ENCODE results near the gene HS6ST3. TPM values are rescaled to one million over a fixed set of nuclear protein-coding genes. Genes with fewer than 3 reads are reported as not detected.
"Not testable (repeated sequence)": the region's sequence is repeated elsewhere in the genome, so short reads cannot be mapped to it uniquely, and the experiment has no call there.

The HS6ST3 gene
- total RNA-seq, 1 experiment from 2014 or later: 1.6 TPM

- peak; percentile 37 for DNase-seq (ENCODE audit: low read depth)
Observed at GRCh38 chr13:96091164-96092117, 1.5 kb downstream of the HS6ST3 start.

- no peak for DNase-seq (ENCODE audit: low read depth)
Observed at GRCh38 chr13:96093296-96094006, 3.5 kb downstream of the HS6ST3 start.

GRCh38 chr13:96100457-96101220 is 10.7 kb downstream of the HS6ST3 start:
- no peak for DNase-seq (ENCODE audit: low read depth)

GRCh38 chr13:96104516-96104915 is 14.6 kb downstream of the HS6ST3 start:
- DNase-seq (ENCODE audit: low read depth): no peak

DNA sequence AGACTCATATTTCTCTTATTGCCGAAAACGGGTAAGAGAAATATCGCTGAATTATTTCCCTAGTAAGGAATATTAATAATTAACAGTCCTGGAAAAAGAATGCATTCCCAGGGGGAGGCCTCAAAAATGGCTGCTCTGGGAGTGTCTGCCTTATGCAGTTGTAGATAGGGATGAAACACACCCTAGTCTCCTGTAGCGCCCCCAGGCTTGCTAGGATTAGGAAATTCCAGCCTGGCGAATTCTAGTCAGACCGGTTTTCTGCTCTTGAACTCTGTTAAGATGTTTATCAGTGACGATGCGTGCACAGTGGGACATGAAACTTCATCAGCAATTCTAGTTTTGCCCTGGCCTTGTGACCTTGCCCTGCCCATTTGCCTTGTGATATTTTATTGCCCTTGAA is 18.2 kb downstream of the HS6ST3 start:
- not testable (repeated sequence) for DNase-seq (ENCODE audit: low read depth)

DNA sequence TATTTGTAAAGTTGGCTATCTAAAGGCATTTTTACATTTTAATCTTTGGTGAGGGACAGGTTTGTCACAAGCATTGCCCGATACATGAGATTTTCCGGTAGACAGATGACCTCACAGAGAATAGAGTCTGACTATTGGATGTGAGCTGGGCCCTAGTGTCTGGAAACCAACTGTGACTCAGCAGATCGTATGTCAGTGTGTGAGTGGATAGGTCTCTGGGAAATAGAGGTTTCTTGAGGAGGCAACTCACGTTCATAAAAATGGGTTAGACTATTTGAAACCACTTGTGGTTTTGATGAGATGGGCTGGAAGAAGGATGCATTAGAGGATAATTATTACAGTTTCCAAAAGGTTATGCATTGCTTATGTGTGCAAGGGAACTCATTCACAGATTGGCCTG is 19.2 kb downstream of the HS6ST3 start:
- DNase-seq (ENCODE audit: low read depth): no peak

DNA sequence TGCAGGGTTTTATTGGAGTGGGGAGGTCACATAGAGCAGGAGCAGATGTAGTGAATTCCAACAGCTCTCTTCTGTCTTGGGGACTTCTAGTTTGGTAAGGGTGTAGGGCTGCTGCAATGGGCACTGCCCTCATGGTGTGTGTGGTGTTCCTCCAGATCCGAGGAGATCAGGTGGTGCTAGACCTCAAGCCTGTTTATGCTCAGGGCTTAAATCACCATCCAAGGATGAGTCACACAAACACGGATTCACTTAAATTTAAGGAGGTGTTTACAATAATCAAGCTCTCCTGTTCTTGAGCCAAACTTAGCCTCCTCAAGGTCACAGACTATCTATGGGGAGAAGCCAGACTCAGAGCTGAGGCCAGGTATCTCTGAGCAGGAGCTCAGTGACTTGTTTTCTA is 23.0 kb downstream of the HS6ST3 start:
- DNase-seq (ENCODE audit: low read depth): no peak

DNA sequence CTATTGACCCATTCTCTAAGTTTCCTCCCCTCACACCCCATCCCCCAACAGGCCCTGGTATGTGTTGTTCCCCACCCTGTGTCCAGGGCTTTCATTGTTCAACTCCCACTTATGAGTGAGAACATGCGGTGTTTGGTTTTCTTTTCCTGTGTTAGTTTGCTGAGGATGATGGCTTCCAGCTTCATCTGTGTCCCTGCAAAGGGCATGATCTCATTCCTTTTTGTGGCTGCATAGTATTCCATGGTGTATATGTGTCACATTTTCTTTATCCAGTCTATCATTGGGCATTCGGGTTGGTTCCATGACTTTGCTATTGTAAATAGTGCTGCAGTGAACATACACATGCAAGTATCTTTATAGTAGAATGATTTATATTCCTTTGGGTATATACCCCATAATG is 25.5 kb downstream of the HS6ST3 start:
- not testable (repeated sequence) for DNase-seq (ENCODE audit: low read depth)

DNA sequence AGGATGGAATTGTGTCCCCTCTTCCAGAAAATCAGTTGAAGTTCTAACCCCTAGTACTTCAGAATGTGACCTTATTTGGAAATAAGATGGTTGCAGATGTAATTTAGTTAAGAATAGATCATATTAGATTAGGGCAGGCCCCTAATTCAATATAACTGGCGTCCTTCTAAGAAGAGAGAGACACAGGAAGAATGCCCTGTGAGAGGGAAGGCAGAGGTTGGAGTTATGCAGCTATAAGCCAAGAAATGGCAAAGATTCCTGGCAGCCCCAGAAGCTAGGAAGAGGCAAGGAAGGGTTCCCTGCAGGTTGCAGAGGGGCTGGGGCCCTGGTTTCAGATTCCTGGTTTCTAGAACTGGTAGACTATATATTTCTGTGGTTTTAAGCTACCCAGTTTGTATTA is 30.0 kb downstream of the HS6ST3 start:
- no peak for DNase-seq (ENCODE audit: low read depth)

GRCh38 chr13:96130818-96131340 is 41.0 kb downstream of the HS6ST3 start:
- no peak for DNase-seq (ENCODE audit: low read depth)

GRCh38 chr13:96141032-96141431 is 51.1 kb downstream of the HS6ST3 start:
- peak; percentile 5 for DNase-seq (ENCODE audit: low read depth)

- DNase-seq (ENCODE audit: low read depth): no peak
Observed at GRCh38 chr13:96159725-96160124, 69.8 kb downstream of the HS6ST3 start.

GRCh38 chr13:96161141-96161540 is 71.2 kb downstream of the HS6ST3 start:
- DNase-seq (ENCODE audit: low read depth): no peak

DNA sequence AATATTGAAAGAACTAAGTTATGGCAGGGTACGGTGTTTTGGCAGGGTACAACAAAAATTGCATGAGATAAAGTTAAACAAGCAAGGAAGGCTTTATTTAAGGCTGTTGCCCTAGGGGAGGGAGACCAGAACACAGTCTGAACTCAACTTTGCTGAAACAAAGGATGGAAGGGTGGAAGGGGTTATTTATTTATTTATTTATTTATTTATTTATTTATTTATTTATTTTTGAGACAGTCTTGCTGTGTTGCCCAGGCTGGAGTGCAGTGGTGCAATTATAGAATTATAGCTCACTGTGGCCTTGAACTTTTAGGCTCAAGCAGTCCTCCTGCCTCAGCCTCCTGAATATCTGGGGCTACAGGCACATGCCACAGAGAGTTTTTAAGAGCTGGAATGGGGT is 75.9 kb downstream of the HS6ST3 start:
- no peak for DNase-seq (ENCODE audit: low read depth)

DNA sequence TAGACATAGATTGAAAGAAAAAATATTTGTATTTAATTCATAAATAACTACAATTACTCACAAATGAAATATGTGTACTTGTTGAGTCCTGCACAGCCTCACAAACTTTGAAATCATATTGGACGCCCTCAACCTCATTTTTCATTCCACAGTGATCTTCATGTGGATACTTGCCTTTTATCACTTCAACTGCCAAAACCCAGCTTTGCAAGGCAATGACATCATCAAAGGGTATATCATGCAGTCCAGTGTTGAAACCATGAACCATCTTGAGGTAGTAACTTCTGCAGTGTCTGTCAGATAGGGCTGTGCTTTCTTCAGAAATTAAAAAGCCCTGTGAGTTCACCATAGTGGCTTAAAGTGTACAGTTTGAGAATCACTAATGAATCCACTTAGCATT is 82.2 kb downstream of the HS6ST3 start:
- no peak for DNase-seq (ENCODE audit: low read depth)

GRCh38 chr13:96178759-96179158 is 88.9 kb downstream of the HS6ST3 start:
- DNase-seq (ENCODE audit: low read depth): no peak

DNA sequence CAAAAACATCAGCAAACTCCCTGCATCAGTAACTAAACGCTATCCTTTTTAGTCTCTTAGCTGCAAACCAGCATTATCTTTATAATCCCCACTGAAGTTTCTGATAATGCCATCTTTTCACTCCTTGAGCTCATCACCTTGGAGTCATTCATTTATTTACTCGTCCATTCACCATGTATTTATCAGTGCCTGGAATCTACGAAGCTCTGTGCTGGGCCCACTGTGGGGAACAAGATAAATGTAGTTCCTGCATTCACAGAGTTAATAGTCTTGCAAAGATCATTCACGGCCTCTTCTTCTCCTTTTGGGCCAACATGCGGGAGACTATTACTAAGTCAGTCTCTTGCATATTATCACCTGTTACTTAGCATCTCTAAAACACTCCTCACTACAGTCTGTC is 89.4 kb downstream of the HS6ST3 start:
- DNase-seq (ENCODE audit: low read depth): no peak

DNA sequence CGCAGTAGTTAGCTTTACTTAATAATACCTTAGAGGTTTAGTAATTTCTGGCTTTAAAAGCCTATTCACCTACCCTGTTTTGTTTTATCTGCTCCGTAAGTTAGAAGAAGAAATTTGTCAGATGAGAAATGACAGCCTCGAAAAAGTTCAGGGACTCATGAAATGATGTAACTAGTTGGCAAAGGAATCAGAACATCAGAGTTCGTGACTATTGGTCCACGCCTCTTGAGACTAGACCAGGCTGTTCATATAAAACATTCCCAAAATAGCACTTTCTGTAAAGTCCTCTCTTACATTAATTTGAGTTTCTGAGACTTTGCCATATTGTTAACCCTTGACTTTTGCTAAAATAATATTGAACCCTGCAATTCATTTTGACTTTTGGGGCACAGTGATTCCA is 92.0 kb downstream of the HS6ST3 start:
- no peak for DNase-seq (ENCODE audit: low read depth)

DNA sequence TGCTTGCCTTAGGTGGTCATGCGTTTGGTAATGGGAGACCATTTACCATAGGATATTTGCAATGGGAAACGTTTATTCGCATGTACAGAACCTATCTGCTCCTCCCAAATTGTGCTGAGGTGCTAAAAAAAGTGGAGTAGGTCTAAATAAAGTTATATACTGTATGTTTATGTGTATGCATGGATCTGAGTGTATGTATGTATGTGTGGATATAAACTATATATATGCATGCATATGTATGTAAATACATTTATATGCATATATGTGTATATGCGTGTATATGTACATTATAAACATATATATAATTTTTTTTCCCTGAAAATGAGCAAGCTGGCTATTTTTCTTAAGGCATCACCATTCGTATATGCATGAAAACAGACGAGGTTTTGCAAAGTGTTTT is 95.9 kb downstream of the HS6ST3 start:
- no peak for DNase-seq (ENCODE audit: low read depth)

DNA sequence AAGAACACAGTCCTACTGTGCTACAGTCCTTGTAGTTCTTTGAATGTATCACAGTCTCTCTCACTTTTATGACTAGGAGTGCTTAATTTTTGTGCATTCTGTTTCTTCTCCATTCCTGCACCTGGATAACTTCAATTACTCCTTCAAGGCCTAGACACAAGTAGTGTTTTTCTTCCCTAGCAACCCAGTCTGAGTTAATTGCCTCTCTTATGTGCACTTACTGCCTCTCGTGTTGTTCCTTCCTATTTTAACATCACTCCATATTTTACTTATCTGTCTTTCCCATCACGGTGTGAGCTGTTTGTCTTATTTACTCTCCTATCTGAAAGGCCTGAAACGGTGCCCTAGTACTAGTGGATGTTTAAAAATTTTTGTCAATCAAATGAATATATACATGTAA is 101.5 kb downstream of the HS6ST3 start:
- no peak for DNase-seq (ENCODE audit: low read depth)

DNA sequence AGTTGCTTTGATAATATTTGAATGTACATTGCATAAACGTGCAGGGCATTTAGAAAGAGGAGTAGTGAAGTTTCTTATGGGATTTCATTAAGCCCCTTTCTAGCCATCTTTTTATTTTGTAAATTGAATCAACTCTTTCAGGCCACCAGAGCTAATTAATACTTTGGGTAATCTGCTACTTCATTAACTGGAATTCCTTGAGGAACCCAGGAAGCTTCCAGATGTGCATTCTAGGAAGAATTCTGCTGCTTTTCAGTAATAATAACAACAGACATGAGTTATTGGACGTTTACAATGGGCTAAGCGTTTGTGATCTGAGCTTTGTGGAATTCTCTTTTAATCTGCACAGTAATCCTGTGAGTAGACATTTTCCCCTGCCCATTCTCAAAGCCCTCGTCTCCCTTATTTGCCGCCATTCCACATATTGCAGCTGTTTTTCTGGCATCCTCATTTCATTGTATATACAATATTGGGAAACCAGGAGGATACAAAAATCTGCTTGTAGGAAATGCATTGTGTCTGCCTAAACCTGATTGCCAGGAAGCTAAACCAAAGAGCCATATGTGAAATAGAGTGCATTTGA is 103.9 kb downstream of the HS6ST3 start:
- DNase-seq (ENCODE audit: low read depth): no peak

DNA sequence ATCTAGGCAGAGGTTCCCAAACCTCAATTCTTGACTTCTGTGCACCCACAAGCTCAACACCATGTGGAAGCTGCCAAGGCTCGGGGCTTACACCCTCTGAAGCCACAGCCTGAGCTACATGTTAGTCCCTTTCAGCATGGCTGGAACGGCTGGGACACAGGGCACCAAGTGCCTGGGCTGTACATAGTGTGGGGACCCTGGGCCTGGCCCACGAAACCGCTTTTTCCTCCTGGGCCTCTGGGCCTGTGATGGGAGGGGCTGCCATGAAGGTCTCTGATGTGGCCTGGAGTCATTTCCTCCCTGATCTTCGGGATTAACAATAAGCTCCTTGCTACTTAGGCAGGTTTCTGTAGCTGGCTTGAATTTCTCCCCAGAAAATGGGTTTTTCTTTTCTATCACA is 108.1 kb downstream of the HS6ST3 start:
- no peak for DNase-seq (ENCODE audit: low read depth)
